ENCODE measurements around the gene GAPDH. TPM values are rescaled to one million over a fixed set of nuclear protein-coding genes. Genes with fewer than 3 reads are reported as not detected.
"Not testable (repeated sequence)": the region's sequence is repeated elsewhere in the genome, so short reads cannot be mapped to it uniquely, and the experiment has no call there.

GAPDH gene
- polyA plus RNA-seq (ENCODE audit: insufficient read depth in 1 of 5, insufficient read length in 5 of 5, low replicate concordance in 1 of 5), result 1,000 to 10,000 TPM; 1,481 to 1,953 (median 1,592) TPM
- long read RNA-seq, donor 1, transcript GAPDH-201 (9 exons, 1,875 nt), result major isoform, 1,104 of 2,352 reads
- long read RNA-seq, donor 1, transcript GAPDH-204 (8 exons, 1,256 nt), result minor isoform, 65 of 2,352 reads
- long read RNA-seq, donor 1, partial matches to known transcripts, result 1,089 of 2,352 reads
- long read RNA-seq, donor 1, other reads (novel, unspliced or antisense), result 82 of 2,352 reads
- long read RNA-seq, donor 2, transcript GAPDH-201 (9 exons, 1,875 nt), result major isoform, 849 of 1,399 reads
- long read RNA-seq, donor 2, transcript GAPDH-204 (8 exons, 1,256 nt), result minor isoform, 45 of 1,399 reads
- long read RNA-seq, donor 2, partial matches to known transcripts, result 470 of 1,399 reads
- long read RNA-seq, donor 2, other reads (novel, unspliced or antisense), result 32 of 1,399 reads
- long read RNA-seq, donor 3, transcript GAPDH-204 (8 exons, 1,256 nt), result minor isoform, 37 of 1,477 reads
- long read RNA-seq, donor 3, transcript GAPDH-201 (9 exons, 1,875 nt), result major isoform, 664 of 1,477 reads
- long read RNA-seq, donor 3, partial matches to known transcripts, result 745 of 1,477 reads
- long read RNA-seq, donor 3, other reads (novel, unspliced or antisense), result 30 of 1,477 reads
- long read RNA-seq, donor 4, transcript GAPDH-201 (9 exons, 1,875 nt), result major isoform, 555 of 1,389 reads
- long read RNA-seq, donor 4, transcript GAPDH-204 (8 exons, 1,256 nt), result minor isoform, 41 of 1,389 reads
- long read RNA-seq, donor 4, partial matches to known transcripts, result 761 of 1,389 reads
- long read RNA-seq, donor 4, other reads (novel, unspliced or antisense), result 30 of 1,389 reads
- long read RNA-seq, donor 5, transcript GAPDH-204 (8 exons, 1,256 nt), result minor isoform, 59 of 2,262 reads
- long read RNA-seq, donor 5, transcript GAPDH-201 (9 exons, 1,875 nt), result major isoform, 1,067 of 2,262 reads
- long read RNA-seq, donor 5, partial matches to known transcripts, result 1,085 of 2,262 reads
- long read RNA-seq, donor 5, other reads (novel, unspliced or antisense), result 45 of 2,262 reads
- long read RNA-seq, donor 6, transcript GAPDH-201 (9 exons, 1,875 nt), result major isoform, 989 of 1,972 reads
- long read RNA-seq, donor 6, transcript GAPDH-204 (8 exons, 1,256 nt), result minor isoform, 40 of 1,972 reads
- long read RNA-seq, donor 6, partial matches to known transcripts, result 881 of 1,972 reads
- long read RNA-seq, donor 6, other reads (novel, unspliced or antisense), result 56 of 1,972 reads
- long read RNA-seq, donor 7, transcript GAPDH-204 (8 exons, 1,256 nt), result minor isoform, 61 of 1,020 reads
- long read RNA-seq, donor 7, transcript GAPDH-201 (9 exons, 1,875 nt), result major isoform, 500 of 1,020 reads
- long read RNA-seq, donor 7, partial matches to known transcripts, result 442 of 1,020 reads
- long read RNA-seq, donor 7, other reads (novel, unspliced or antisense), result 16 of 1,020 reads
- long read RNA-seq, donor 8, transcript GAPDH-204 (8 exons, 1,256 nt), result minor isoform, 22 of 822 reads
- long read RNA-seq, donor 8, transcript GAPDH-201 (9 exons, 1,875 nt), result major isoform, 392 of 822 reads
- long read RNA-seq, donor 8, partial matches to known transcripts, result 387 of 822 reads
- long read RNA-seq, donor 8, other reads (novel, unspliced or antisense), result 15 of 822 reads

DNA sequence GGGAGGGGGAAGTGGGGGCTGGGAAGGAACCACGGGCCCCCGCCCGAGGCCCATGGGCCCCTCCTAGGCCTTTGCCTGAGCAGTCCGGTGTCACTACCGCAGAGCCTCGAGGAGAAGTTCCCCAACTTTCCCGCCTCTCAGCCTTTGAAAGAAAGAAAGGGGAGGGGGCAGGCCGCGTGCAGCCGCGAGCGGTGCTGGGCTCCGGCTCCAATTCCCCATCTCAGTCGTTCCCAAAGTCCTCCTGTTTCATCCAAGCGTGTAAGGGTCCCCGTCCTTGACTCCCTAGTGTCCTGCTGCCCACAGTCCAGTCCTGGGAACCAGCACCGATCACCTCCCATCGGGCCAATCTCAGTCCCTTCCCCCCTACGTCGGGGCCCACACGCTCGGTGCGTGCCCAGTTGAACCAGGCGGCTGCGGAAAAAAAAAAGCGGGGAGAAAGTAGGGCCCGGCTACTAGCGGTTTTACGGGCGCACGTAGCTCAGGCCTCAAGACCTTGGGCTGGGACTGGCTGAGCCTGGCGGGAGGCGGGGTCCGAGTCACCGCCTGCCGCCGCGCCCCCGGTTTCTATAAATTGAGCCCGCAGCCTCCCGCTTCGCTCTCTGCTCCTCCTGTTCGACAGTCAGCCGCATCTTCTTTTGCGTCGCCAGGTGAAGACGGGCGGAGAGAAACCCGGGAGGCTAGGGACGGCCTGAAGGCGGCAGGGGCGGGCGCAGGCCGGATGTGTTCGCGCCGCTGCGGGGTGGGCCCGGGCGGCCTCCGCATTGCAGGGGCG, at the start of gene GAPDH:
Gene GAPDH (plus strand): TSS at position 595 of the 772 bp plus-strand sequence. CDS start 316 bp downstream, outside the sequence.
- DNase-seq, result peak; percentile 96

DNA sequence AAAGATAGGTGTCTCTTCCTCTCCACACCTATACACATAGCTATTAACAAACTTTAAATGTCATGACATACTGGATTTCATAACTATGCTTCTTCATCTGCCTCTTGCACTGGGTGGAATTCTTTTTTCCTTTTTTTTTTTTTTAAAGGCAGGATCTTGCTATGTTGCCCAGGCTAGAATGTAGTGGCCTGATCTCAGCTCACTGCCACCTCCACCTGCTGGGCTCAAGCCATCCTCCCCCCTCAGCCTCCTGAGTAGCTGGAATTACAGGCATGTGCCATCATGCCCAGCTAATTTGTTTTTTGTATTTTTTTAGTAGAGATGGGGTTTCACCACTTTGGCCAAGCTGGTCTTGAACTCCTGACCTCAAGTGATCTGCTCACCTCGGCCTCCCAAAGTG, 46.1 kb upstream of the GAPDH start:
- DNase-seq, result no peak

GRCh38 chr12:6489449-6489848, 44.9 kb upstream of the GAPDH start:
- no peak for DNase-seq

- not testable (repeated sequence) for DNase-seq
Observed at GRCh38 chr12:6490673-6491072, 43.6 kb upstream of the GAPDH start.

DNA sequence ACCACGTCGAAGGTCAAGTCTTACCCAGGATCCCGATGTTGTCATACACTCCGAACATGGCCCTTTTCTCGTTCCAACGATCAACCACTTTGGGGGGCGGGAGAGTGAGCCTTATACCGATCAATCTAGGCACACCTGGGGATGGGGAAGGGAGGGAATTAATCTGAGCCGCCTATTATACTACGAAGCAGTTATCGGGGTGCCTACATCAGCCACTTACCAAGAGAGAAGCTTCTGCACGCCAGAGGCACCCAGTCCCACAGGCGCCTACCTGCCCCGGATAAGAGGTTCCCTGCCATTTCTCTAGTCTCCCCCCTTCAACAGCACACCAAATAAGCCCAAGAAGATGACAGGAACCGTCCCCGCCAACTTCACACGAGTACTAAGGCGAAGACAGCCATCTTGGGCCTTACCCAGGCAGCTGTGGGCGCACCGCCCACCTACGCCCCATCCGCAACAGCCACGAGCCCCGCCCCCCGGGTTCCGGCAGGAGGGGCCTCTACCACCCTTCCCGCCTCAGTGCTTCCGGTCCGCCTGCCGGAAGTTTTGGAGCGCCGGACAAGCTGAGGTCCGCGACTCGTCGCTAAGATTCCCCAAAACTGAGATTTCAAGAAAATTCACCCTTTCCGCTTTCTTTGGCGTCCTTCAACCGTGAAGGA, 41.4 kb upstream of the GAPDH start, which contains the start of gene MRPL51:
Gene MRPL51 (minus strand): TSS at position 425 of the 659 bp plus-strand sequence. CDS start 126 bp downstream, at position 299.
- DNase-seq, result peak; percentile 92 to 95

DNA sequence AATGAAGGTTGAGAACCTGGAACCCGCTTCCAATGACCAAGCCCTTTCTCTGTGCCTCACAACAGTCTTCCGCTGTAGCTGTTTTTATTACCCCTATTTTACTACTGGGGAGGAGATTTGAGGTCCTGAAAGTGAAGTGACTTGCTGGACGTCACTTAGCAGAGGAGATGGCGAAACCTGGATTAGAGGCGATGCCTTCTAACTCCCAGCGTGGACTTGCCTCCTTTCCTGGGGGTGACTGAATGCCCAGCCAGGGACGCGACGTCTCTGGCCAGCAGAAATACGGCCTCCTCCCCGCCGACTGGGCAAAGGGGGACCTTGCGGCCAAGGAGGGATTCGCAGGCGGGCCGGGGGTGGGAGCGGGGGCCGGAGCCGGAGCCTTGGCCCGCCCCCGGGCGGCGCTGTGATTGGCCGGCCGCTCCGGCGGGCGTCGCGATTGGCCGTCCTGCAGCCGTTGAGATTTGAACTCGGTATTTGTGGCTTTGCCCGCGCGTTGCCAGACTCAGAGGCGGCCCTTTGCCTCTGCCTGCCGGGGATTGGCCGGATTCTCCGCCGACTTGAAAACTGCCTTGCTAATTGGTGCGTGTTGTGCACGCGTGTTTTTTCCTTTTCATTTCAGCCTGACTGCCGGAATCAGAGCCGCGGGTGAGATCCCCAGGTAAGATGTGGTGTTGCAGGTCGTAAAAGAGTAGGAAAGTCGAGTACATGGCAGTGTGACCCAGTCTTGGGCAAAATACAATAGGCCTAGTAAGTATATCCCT, 40.6 kb upstream of the GAPDH start, which contains the start of gene NCAPD2:
Gene NCAPD2 (plus strand): TSS at position 606 of the 761 bp plus-strand sequence. CDS start 997 bp downstream, outside the sequence.
- DNase-seq, result peak; percentile 91 to 94

GRCh38 chr12:6494258-6494743, 40.0 kb upstream of the GAPDH start:
- DNase-seq, result no peak

DNA sequence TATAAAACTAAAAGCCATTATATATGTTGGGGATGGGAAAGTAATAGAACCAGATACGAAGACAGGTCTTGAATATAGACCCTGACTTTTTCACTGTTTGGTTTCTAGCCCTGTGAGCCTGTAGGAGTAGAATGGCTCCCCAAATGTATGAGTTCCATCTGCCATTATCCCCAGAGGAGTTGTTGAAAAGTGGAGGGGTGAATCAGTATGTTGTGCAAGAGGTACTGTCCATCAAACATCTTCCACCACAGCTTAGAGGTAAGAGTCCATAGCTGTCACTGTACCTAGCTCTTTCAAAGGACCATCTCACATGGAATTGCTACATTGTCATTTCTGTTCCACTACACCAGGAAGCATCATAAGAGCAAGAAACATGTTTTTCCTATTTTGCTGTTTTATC, 39.3 kb upstream of the GAPDH start:
- DNase-seq, result no peak

GRCh38 chr12:6497291-6497690, 37.0 kb upstream of the GAPDH start:
- not testable (repeated sequence) for DNase-seq

GRCh38 chr12:6500466-6500865, 33.9 kb upstream of the GAPDH start:
- no peak for DNase-seq

GRCh38 chr12:6507102-6507998, 27.0 kb upstream of the GAPDH start:
- no peak for DNase-seq

GRCh38 chr12:6508087-6508486, 26.2 kb upstream of the GAPDH start:
- DNase-seq, result no peak

GRCh38 chr12:6520186-6520585, 14.1 kb upstream of the GAPDH start:
- no peak for DNase-seq

GRCh38 chr12:6522193-6522592, 12.1 kb upstream of the GAPDH start:
- no peak for DNase-seq

DNA sequence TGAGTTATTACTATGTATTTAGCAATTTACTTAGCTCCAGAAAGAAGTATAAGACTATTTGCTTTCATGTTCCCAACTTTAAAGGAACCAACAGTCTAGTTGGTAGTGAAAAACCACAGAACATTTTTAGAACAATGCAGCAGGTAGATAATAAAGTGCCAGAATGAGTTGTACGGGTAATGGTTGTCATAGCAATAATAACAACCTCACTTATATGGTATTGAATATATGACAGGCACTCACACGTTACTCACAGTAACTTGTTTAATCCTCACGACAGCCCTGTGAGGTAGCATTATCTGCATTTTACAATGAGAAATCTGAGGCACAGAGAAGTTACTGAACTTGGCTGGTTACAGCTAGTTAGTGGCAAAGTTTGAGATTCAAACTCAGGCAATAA, 10.6 kb upstream of the GAPDH start:
- DNase-seq, result no peak

GRCh38 chr12:6524648-6525047, 9.7 kb upstream of the GAPDH start:
- no peak for DNase-seq

- DNase-seq, result no peak
Observed at GRCh38 chr12:6526201-6526600, 8.1 kb upstream of the GAPDH start.
